Measurements from ENCODE around the gene C10orf71.

C10orf71 gene

GRCh38 chr10:49364747-49365146 lies 65.8 kb downstream of the C10orf71 start:
- no peaks in the 10 kb centered on the region for H3K36me3 ChIP-seq (ENCODE audit: control insufficient read depth, low read length)
- H3K4me2 ChIP-seq (ENCODE audit: low read length) = no peak overlapping the region
- no peaks in the 10 kb centered on the region for H3K79me2 ChIP-seq (ENCODE audit: control insufficient read depth, low read length)
- H3F3A ChIP-seq (ENCODE audit: control insufficient read depth, insufficient read depth) = no peaks in the 10 kb centered on the region
- H3K4me3 ChIP-seq (ENCODE audit: low read length) = no peak overlapping the region
- no peaks in the 10 kb centered on the region for H3K9me2 ChIP-seq (replicated peaks; ENCODE audit: control insufficient read depth, low read length)
- TF ChIP-seq CTCF (IDR thresholded peaks at IDR 0.05; ENCODE audit: low read depth, low read length, poor library complexity, severe bottlenecking) (no peak), EZH2phosphoT487 (IDR thresholded peaks at IDR 0.05; ENCODE audit: borderline replicate concordance, low read length) (no peak)
- no peak overlapping the region for H3K27ac ChIP-seq (ENCODE audit: low read depth, low read length)
- no peaks in the 10 kb centered on the region for H3K27me3 ChIP-seq (ENCODE audit: control insufficient read depth, low read length)
- no peaks in the 10 kb centered on the region for H4K20me1 ChIP-seq (ENCODE audit: control insufficient read depth, insufficient read depth, low read depth, low read length)
- no peaks in the 10 kb centered on the region for H3K4me1 ChIP-seq (ENCODE audit: control insufficient read depth, low read length)
- H3K9me3 ChIP-seq (ENCODE audit: control insufficient read depth, insufficient read depth, low read length) = no peaks in the 10 kb centered on the region

GRCh38 chr10:49365275-49365674 lies 66.3 kb downstream of the C10orf71 start:
- Histone ChIP-seq H3K9me2 (replicated peaks; ENCODE audit: control insufficient read depth, low read length) (no peaks in the 10 kb centered on the region), H3K9me3 (ENCODE audit: control insufficient read depth, insufficient read depth, low read length) (no peaks in the 10 kb centered on the region), H3K4me1 (ENCODE audit: control insufficient read depth, low read length) (no peaks in the 10 kb centered on the region), H3K36me3 (ENCODE audit: control insufficient read depth, low read length) (no peaks in the 10 kb centered on the region), H3K27ac (ENCODE audit: low read depth, low read length) (no peak overlapping the region), H3K27me3 (ENCODE audit: control insufficient read depth, low read length) (no peaks in the 10 kb centered on the region), H4K20me1 (ENCODE audit: control insufficient read depth, insufficient read depth, low read depth, low read length) (no peaks in the 10 kb centered on the region), H3K4me3 (ENCODE audit: low read length) (no peak overlapping the region), H3K79me2 (ENCODE audit: control insufficient read depth, low read length) (no peaks in the 10 kb centered on the region), H3F3A (ENCODE audit: control insufficient read depth, insufficient read depth) (no peaks in the 10 kb centered on the region), H3K4me2 (ENCODE audit: low read length) (no peak overlapping the region)
- TF ChIP-seq EZH2phosphoT487 (IDR thresholded peaks at IDR 0.05; ENCODE audit: borderline replicate concordance, low read length) (no peak), CTCF (IDR thresholded peaks at IDR 0.05; ENCODE audit: low read depth, low read length, poor library complexity, severe bottlenecking) (no peak)

- Histone ChIP-seq H3K9me3 (ENCODE audit: control insufficient read depth, insufficient read depth, low read length) (no peaks in the 10 kb centered on the region), H3K4me1 (ENCODE audit: control insufficient read depth, low read length) (no peaks in the 10 kb centered on the region), H3K4me2 (ENCODE audit: low read length) (no peak overlapping the region), H4K20me1 (ENCODE audit: control insufficient read depth, insufficient read depth, low read depth, low read length) (no peaks in the 10 kb centered on the region), H3K4me3 (ENCODE audit: low read length) (no peak overlapping the region), H3K79me2 (ENCODE audit: control insufficient read depth, low read length) (no peaks in the 10 kb centered on the region), H3K9me2 (replicated peaks; ENCODE audit: control insufficient read depth, low read length) (no peaks in the 10 kb centered on the region), H3K36me3 (ENCODE audit: control insufficient read depth, low read length) (no peaks in the 10 kb centered on the region), H3K27ac (ENCODE audit: low read depth, low read length) (no peak overlapping the region), H3F3A (ENCODE audit: control insufficient read depth, insufficient read depth) (no peaks in the 10 kb centered on the region), H3K27me3 (ENCODE audit: control insufficient read depth, low read length) (no peaks in the 10 kb centered on the region)
- TF ChIP-seq EZH2phosphoT487 (IDR thresholded peaks at IDR 0.05; ENCODE audit: borderline replicate concordance, low read length) (no peak), CTCF (IDR thresholded peaks at IDR 0.05; ENCODE audit: low read depth, low read length, poor library complexity, severe bottlenecking) (no peak)
Observed at GRCh38 chr10:49365675-49366415, 66.9 kb downstream of the C10orf71 start.

All from DOHH2 (cell line).